PC-9 (cell line): Measurements from ENCODE around the gene CNGA1.

Experiments used
- CTCF ChIP-seq: fragments of 200-600 bp; sonication (generic); conservative IDR thresholded peaks from 2 replicates; pipeline ENCODE4 v1.6.1; 2017; ENCODE audit warnings: mixed run types, antibody characterized with exemption, mild to moderate bottlenecking, moderate library complexity
- EZH2 ChIP-seq: fragments of 200-600 bp; sonication (generic); IDR thresholded peaks from 2 replicates; pipeline ENCODE4 v1.8.0; 2017; ENCODE audit warnings: antibody characterized with exemption, low read depth

GRCh38 chr4:48012824-48013223 lies 3.7 kb downstream of the CNGA1 start:
- TF ChIP-seq CTCF, result no peak
- TF ChIP-seq EZH2, result no peak
